Measurements from ENCODE around the gene KIF18B.

Gene KIF18B

DNA sequence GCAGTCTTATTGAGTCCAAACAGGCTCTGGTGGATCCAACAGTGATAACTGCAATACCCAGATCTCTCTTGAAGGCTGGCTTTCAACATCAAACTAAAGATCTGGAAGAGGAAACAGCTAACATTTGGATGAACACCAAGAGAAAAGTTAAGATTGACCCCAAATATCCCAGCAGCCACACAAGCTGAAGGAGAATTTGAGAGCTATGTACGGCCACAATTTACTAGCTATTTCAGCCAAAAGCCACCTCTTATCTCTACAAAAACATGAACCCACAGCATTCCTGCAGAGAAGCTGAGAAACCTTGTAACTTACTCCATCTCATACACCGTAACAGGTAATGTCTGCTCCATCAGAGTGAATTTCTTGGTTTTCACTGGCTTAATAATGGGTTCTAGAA lies 62.6 kb downstream of the KIF18B start:
- Histone ChIP-seq H3K27ac (ENCODE audit: low read depth, low read length) (no peak overlapping the region), H3K4me3 (ENCODE audit: low read depth, low read length) (no peak overlapping the region), H3K36me3 (ENCODE audit: insufficient read depth, low read length) (peaks cover 28% of the 10 kb centered on the region; the same call in 1 of the 2 replicates), H3K27me3 (ENCODE audit: insufficient read depth, low read length) (no peaks in the 10 kb centered on the region), H3K4me1 (ENCODE audit: control insufficient read depth, insufficient read depth, low read length, unreplicated experiment) (peaks cover 12% of the 10 kb centered on the region), H3K79me2 (ENCODE audit: control insufficient read depth, insufficient read depth, low read length, unreplicated experiment) (peaks cover 28% of the 10 kb centered on the region), H2AFZ (ENCODE audit: low read length, unreplicated experiment) (no peak overlapping the region)

- Histone ChIP-seq H3K4me1 (ENCODE audit: control insufficient read depth, insufficient read depth, low read length, unreplicated experiment) (no peaks in the 10 kb centered on the region), H3K36me3 (ENCODE audit: insufficient read depth, low read length) (peaks cover 27% of the 10 kb centered on the region; the same call in 1 of the 2 replicates), H2AFZ (ENCODE audit: low read length, unreplicated experiment) (no peak overlapping the region), H3K27ac (ENCODE audit: low read depth, low read length) (no peak overlapping the region), H3K27me3 (ENCODE audit: insufficient read depth, low read length) (no peaks in the 10 kb centered on the region), H3K4me3 (ENCODE audit: low read depth, low read length) (no peak overlapping the region), H3K79me2 (ENCODE audit: control insufficient read depth, insufficient read depth, low read length, unreplicated experiment) (no peaks in the 10 kb centered on the region)
Measured at GRCh38 chr17:44881145-44881544, 66.4 kb downstream of the KIF18B start.

DNA sequence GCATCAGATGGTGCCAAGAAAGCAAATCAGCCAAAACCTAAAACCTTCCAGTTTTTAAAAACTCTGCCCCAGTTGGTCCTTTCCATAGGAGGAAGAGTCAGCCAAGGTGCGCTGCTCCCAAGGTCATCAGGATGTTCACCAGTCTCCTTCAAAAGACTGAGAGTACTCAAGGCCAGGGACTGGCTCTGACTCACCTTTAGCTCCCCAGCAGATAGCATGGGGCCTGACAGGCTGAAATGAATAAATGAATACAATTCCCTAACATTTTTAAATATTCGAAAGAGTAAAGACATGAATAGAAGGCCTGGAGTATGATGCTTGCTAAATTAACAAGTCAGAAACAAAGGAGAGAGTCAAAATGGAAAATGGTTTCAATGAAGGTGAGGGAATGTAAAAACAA lies 67.5 kb downstream of the KIF18B start:
- Histone ChIP-seq H3K4me1 (ENCODE audit: control insufficient read depth, insufficient read depth, low read length, unreplicated experiment) (no peaks in the 10 kb centered on the region), H3K27ac (ENCODE audit: low read depth, low read length) (no peak overlapping the region), H3K36me3 (ENCODE audit: insufficient read depth, low read length) (peaks cover 28% of the 10 kb centered on the region; the same call in 1 of the 2 replicates), H3K79me2 (ENCODE audit: control insufficient read depth, insufficient read depth, low read length, unreplicated experiment) (no peaks in the 10 kb centered on the region), H3K4me3 (ENCODE audit: low read depth, low read length) (no peak overlapping the region), H2AFZ (ENCODE audit: low read length, unreplicated experiment) (no peak overlapping the region), H3K27me3 (ENCODE audit: insufficient read depth, low read length) (no peaks in the 10 kb centered on the region)

DNA sequence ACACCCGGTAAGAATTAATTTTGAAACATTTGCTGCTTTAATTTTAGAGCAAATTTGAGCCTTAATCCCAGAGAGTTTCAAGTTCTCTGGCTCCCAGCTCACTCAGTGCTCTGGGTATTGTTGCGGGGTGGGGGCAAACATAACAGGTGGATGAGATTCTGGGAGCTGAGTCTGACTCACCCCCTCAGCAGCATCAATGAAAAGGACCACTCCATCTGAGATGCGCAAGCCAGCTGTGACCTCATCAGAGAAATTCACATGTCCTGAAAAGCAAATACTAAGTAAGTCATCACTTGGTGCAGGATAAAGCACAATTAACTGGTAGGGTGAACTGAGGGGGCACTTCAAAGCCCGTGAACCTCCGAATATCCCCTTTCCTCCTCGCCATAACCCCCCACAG lies 68.2 kb downstream of the KIF18B start:
- Histone ChIP-seq H3K27ac (ENCODE audit: low read depth, low read length) (no peak overlapping the region), H3K4me3 (ENCODE audit: low read depth, low read length) (no peak overlapping the region), H3K36me3 (ENCODE audit: insufficient read depth, low read length) (peaks cover 25% of the 10 kb centered on the region; the same call in 1 of the 2 replicates), H3K79me2 (ENCODE audit: control insufficient read depth, insufficient read depth, low read length, unreplicated experiment) (no peaks in the 10 kb centered on the region), H3K4me1 (ENCODE audit: control insufficient read depth, insufficient read depth, low read length, unreplicated experiment) (no peaks in the 10 kb centered on the region), H2AFZ (ENCODE audit: low read length, unreplicated experiment) (no peak overlapping the region), H3K27me3 (ENCODE audit: insufficient read depth, low read length) (no peaks in the 10 kb centered on the region)

DNA sequence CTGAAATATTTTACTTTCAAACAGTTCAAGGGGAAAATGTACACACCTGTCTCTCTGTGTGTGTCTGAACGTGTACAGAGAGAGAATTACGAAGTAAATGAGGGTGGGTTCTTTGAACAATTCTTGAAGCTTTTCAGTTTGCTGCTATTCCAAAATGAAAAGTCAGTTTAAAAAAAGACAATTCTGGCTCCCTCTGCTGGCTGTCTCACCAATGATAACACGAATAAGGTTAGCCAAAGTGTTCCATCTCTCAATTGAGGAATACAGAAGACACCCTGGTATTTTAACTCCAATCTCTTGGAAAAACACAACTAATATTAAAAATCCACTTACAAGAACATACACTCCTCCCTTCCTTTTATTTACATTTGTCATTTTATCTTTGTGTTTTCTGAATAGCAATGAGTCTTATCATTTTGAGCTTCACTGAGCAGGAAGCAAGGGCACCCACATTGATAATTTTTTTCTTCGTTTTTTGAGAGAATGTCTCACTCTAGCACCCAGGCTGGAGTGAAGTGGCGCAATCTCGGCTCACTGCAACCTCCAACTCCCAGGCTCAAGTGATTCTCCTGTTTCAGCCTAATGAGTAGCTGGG lies 68.8 kb downstream of the KIF18B start:
- Histone ChIP-seq H3K36me3 (ENCODE audit: insufficient read depth, low read length) (peaks cover 29% of the 10 kb centered on the region; the same call in 1 of the 2 replicates), H2AFZ (ENCODE audit: low read length, unreplicated experiment) (no peak overlapping the region), H3K27me3 (ENCODE audit: insufficient read depth, low read length) (no peaks in the 10 kb centered on the region), H3K79me2 (ENCODE audit: control insufficient read depth, insufficient read depth, low read length, unreplicated experiment) (no peaks in the 10 kb centered on the region), H3K4me1 (ENCODE audit: control insufficient read depth, insufficient read depth, low read length, unreplicated experiment) (no peaks in the 10 kb centered on the region), H3K27ac (ENCODE audit: low read depth, low read length) (no peak overlapping the region), H3K4me3 (ENCODE audit: low read depth, low read length) (no peak overlapping the region)

- Histone ChIP-seq H3K27me3 (ENCODE audit: insufficient read depth, low read length) (no peaks in the 10 kb centered on the region), H3K79me2 (ENCODE audit: control insufficient read depth, insufficient read depth, low read length, unreplicated experiment) (no peaks in the 10 kb centered on the region), H3K27ac (ENCODE audit: low read depth, low read length) (no peak overlapping the region), H2AFZ (ENCODE audit: low read length, unreplicated experiment) (no peak overlapping the region), H3K4me1 (ENCODE audit: control insufficient read depth, insufficient read depth, low read length, unreplicated experiment) (no peaks in the 10 kb centered on the region), H3K4me3 (ENCODE audit: low read depth, low read length) (no peak overlapping the region), H3K36me3 (ENCODE audit: insufficient read depth, low read length) (peaks cover 32% of the 10 kb centered on the region)
Measured at GRCh38 chr17:44877121-44877520, 70.5 kb downstream of the KIF18B start.

- no peaks in the 10 kb centered on the region for H3K27me3 ChIP-seq (ENCODE audit: insufficient read depth, low read length)
- no peaks in the 10 kb centered on the region for H3K4me1 ChIP-seq (ENCODE audit: control insufficient read depth, insufficient read depth, low read length, unreplicated experiment)
- no peak overlapping the region for H2AFZ ChIP-seq (ENCODE audit: low read length, unreplicated experiment)
- H3K79me2 ChIP-seq (ENCODE audit: control insufficient read depth, insufficient read depth, low read length, unreplicated experiment): no peaks in the 10 kb centered on the region
- H3K27ac ChIP-seq (ENCODE audit: low read depth, low read length): no peak overlapping the region
- H3K4me3 ChIP-seq (ENCODE audit: low read depth, low read length): no peak overlapping the region
- H3K36me3 ChIP-seq (ENCODE audit: insufficient read depth, low read length): peaks cover 37% of the 10 kb centered on the region
Measured at GRCh38 chr17:44875761-44876160, 71.8 kb downstream of the KIF18B start.

Measured in ACC112 (cell line).